ENCODE data around the gene GP9. TPM values are rescaled to one million over a fixed set of nuclear protein-coding genes. Genes with fewer than 3 reads are reported as not detected.
A peak's percentile ranks its signal among the peaks of the same experiment; 100 is the strongest.

The GP9 gene
- total and polyA plus RNA-seq, 4 donors, result 0.30 to 0.72 (median 0.59) TPM; not detected in 1

- H3K4me3 ChIP-seq (ENCODE audit: low read depth, low read length), result no peak overlapping the region
- DNase-seq (ENCODE audit: low read depth in 4 of 6, low spot score in 6 of 6), result no peak
- H3K36me3 ChIP-seq (ENCODE audit: control insufficient read depth, insufficient read depth, low read length), result no peaks in the 10 kb centered on the region
- H3K27ac ChIP-seq (ENCODE audit: low read depth, low read length), result no peak overlapping the region
- WGBS (ENCODE audit: insufficient coverage), result 20% methylated on average over 67 of the region's 67 CpGs
- peaks cover 22% of the 10 kb centered on the region for H3K27me3 ChIP-seq (ENCODE audit: control insufficient read depth, insufficient read depth, low read length)
- H3K9me3 ChIP-seq (ENCODE audit: control insufficient read depth, insufficient read depth, low read length), result no peaks in the 10 kb centered on the region
- H3K4me1 ChIP-seq (ENCODE audit: control insufficient read depth, insufficient read depth, low read length), result peaks cover 3% of the 10 kb centered on the region
Measured at GRCh38 chr3:129046037-129046731, 14.4 kb upstream of the GP9 start.

- H3K27ac ChIP-seq (ENCODE audit: low read depth, low read length), result no peak overlapping the region
- WGBS (ENCODE audit: insufficient coverage), result 78% methylated on average over 39 of the region's 46 CpGs
- no peak for DNase-seq (ENCODE audit: low read depth in 4 of 6, low spot score in 6 of 6)
- peaks cover 22% of the 10 kb centered on the region for H3K27me3 ChIP-seq (ENCODE audit: control insufficient read depth, insufficient read depth, low read length)
- H3K4me3 ChIP-seq (ENCODE audit: low read depth, low read length), result no peak overlapping the region
- H3K9me3 ChIP-seq (ENCODE audit: control insufficient read depth, insufficient read depth, low read length), result no peaks in the 10 kb centered on the region
- no peaks in the 10 kb centered on the region for H3K36me3 ChIP-seq (ENCODE audit: control insufficient read depth, insufficient read depth, low read length)
- H3K4me1 ChIP-seq (ENCODE audit: control insufficient read depth, insufficient read depth, low read length), result peaks cover 6% of the 10 kb centered on the region
Measured at GRCh38 chr3:129046732-129047552, 13.6 kb upstream of the GP9 start.

- H3K36me3 ChIP-seq (ENCODE audit: control insufficient read depth, insufficient read depth, low read length), result no peaks in the 10 kb centered on the region
- WGBS (ENCODE audit: insufficient coverage), result 98% methylated on average over 6 of the region's 6 CpGs
- no peak for DNase-seq (ENCODE audit: low read depth in 4 of 6, low spot score in 6 of 6)
- H3K4me1 ChIP-seq (ENCODE audit: control insufficient read depth, insufficient read depth, low read length), result peaks cover 10% of the 10 kb centered on the region
- peaks cover 22% of the 10 kb centered on the region for H3K27me3 ChIP-seq (ENCODE audit: control insufficient read depth, insufficient read depth, low read length)
- H3K9me3 ChIP-seq (ENCODE audit: control insufficient read depth, insufficient read depth, low read length), result no peaks in the 10 kb centered on the region
- H3K4me3 ChIP-seq (ENCODE audit: low read depth, low read length), result no peak overlapping the region
- no peak overlapping the region for H3K27ac ChIP-seq (ENCODE audit: low read depth, low read length)
Measured at GRCh38 chr3:129047553-129047839, 13.1 kb upstream of the GP9 start.

GRCh38 chr3:129050556-129051295 is 9.9 kb upstream of the GP9 start:
- Histone ChIP-seq H3K4me3 (ENCODE audit: low read depth, low read length) (no peak overlapping the region), H3K9me3 (ENCODE audit: control insufficient read depth, insufficient read depth, low read length) (no peaks in the 10 kb centered on the region), H3K36me3 (ENCODE audit: control insufficient read depth, insufficient read depth, low read length) (no peaks in the 10 kb centered on the region), H3K4me1 (ENCODE audit: control insufficient read depth, insufficient read depth, low read length) (peaks cover 22% of the 10 kb centered on the region), H3K27ac (ENCODE audit: low read depth, low read length) (no peak overlapping the region), H3K27me3 (ENCODE audit: control insufficient read depth, insufficient read depth, low read length) (peaks cover 14% of the 10 kb centered on the region)
- WGBS (ENCODE audit: insufficient coverage), result 91% methylated on average over 12 of the region's 12 CpGs
- no peak for DNase-seq (ENCODE audit: low read depth in 4 of 6, low spot score in 6 of 6)

- H3K4me1 ChIP-seq (ENCODE audit: control insufficient read depth, insufficient read depth, low read length), result peaks cover 20% of the 10 kb centered on the region
- WGBS (ENCODE audit: insufficient coverage), result 48% methylated on average over 5 of the region's 5 CpGs
- no peaks in the 10 kb centered on the region for H3K9me3 ChIP-seq (ENCODE audit: control insufficient read depth, insufficient read depth, low read length)
- H3K27me3 ChIP-seq (ENCODE audit: control insufficient read depth, insufficient read depth, low read length), result peaks cover 2% of the 10 kb centered on the region
- H3K36me3 ChIP-seq (ENCODE audit: control insufficient read depth, insufficient read depth, low read length), result no peaks in the 10 kb centered on the region
- no peak overlapping the region for H3K4me3 ChIP-seq (ENCODE audit: low read depth, low read length)
- no peak overlapping the region for H3K27ac ChIP-seq (ENCODE audit: low read depth, low read length)
- DNase-seq (ENCODE audit: low read depth in 4 of 6, low spot score in 6 of 6), result no peak
Measured at GRCh38 chr3:129051871-129052340, 8.7 kb upstream of the GP9 start.

GRCh38 chr3:129052675-129053074 is 7.9 kb upstream of the GP9 start:
- Histone ChIP-seq H3K9me3 (ENCODE audit: control insufficient read depth, insufficient read depth, low read length) (no peaks in the 10 kb centered on the region), H3K4me1 (ENCODE audit: control insufficient read depth, insufficient read depth, low read length) (peaks cover 21% of the 10 kb centered on the region), H3K27me3 (ENCODE audit: control insufficient read depth, insufficient read depth, low read length) (no peaks in the 10 kb centered on the region), H3K4me3 (ENCODE audit: low read depth, low read length) (no peak overlapping the region), H3K36me3 (ENCODE audit: control insufficient read depth, insufficient read depth, low read length) (no peaks in the 10 kb centered on the region), H3K27ac (ENCODE audit: low read depth, low read length) (peak overlapping the region; percentile 57)
- peak in 3 of 6 donors; percentile 36 to 66 (median 66) for DNase-seq (ENCODE audit: low read depth in 4 of 6, low spot score in 6 of 6)
- 78% methylated on average over 4 of the region's 6 CpGs for WGBS (ENCODE audit: insufficient coverage)

- H3K4me1 ChIP-seq (ENCODE audit: control insufficient read depth, insufficient read depth, low read length), result peaks cover 41% of the 10 kb centered on the region
- 100% methylated on average over 1 of the region's 3 CpGs for WGBS (ENCODE audit: insufficient coverage)
- no peak overlapping the region for H3K4me3 ChIP-seq (ENCODE audit: low read depth, low read length)
- no peaks in the 10 kb centered on the region for H3K36me3 ChIP-seq (ENCODE audit: control insufficient read depth, insufficient read depth, low read length)
- no peak for DNase-seq (ENCODE audit: low read depth in 4 of 6, low spot score in 6 of 6)
- no peaks in the 10 kb centered on the region for H3K9me3 ChIP-seq (ENCODE audit: control insufficient read depth, insufficient read depth, low read length)
- no peak overlapping the region for H3K27ac ChIP-seq (ENCODE audit: low read depth, low read length)
- no peaks in the 10 kb centered on the region for H3K27me3 ChIP-seq (ENCODE audit: control insufficient read depth, insufficient read depth, low read length)
Measured at GRCh38 chr3:129054605-129055104, 5.9 kb upstream of the GP9 start.

GRCh38 chr3:129056451-129057173 is 4.0 kb upstream of the GP9 start:
- peaks cover 54% of the 10 kb centered on the region for H3K4me1 ChIP-seq (ENCODE audit: control insufficient read depth, insufficient read depth, low read length)
- DNase-seq (ENCODE audit: low read depth in 4 of 6, low spot score in 6 of 6), result no peak
- WGBS (ENCODE audit: insufficient coverage), result 69% methylated on average over 9 of the region's 9 CpGs
- no peaks in the 10 kb centered on the region for H3K36me3 ChIP-seq (ENCODE audit: control insufficient read depth, insufficient read depth, low read length)
- H3K9me3 ChIP-seq (ENCODE audit: control insufficient read depth, insufficient read depth, low read length), result no peaks in the 10 kb centered on the region
- no peaks in the 10 kb centered on the region for H3K27me3 ChIP-seq (ENCODE audit: control insufficient read depth, insufficient read depth, low read length)
- H3K4me3 ChIP-seq (ENCODE audit: low read depth, low read length), result no peak overlapping the region
- no peak overlapping the region for H3K27ac ChIP-seq (ENCODE audit: low read depth, low read length)

- no peak overlapping the region for H3K27ac ChIP-seq (ENCODE audit: low read depth, low read length)
- WGBS (ENCODE audit: insufficient coverage), result 95% methylated on average over 4 of the region's 4 CpGs
- no peaks in the 10 kb centered on the region for H3K27me3 ChIP-seq (ENCODE audit: control insufficient read depth, insufficient read depth, low read length)
- no peak overlapping the region for H3K4me3 ChIP-seq (ENCODE audit: low read depth, low read length)
- H3K9me3 ChIP-seq (ENCODE audit: control insufficient read depth, insufficient read depth, low read length), result no peaks in the 10 kb centered on the region
- H3K4me1 ChIP-seq (ENCODE audit: control insufficient read depth, insufficient read depth, low read length), result peaks cover 49% of the 10 kb centered on the region
- H3K36me3 ChIP-seq (ENCODE audit: control insufficient read depth, insufficient read depth, low read length), result no peaks in the 10 kb centered on the region
- DNase-seq (ENCODE audit: low read depth in 4 of 6, low spot score in 6 of 6), result no peak
Measured at GRCh38 chr3:129057249-129057648, 3.3 kb upstream of the GP9 start.

Measured in spinal cord (tissue), 10 donors.